Endodermal cell (in vitro differentiated cells): ENCODE results near the gene GGT5. TPM values are rescaled to one million over a fixed set of nuclear protein-coding genes. Genes with fewer than 3 reads are reported as not detected.

Source experiments
- DNase-seq: peaks from one replicate; pipeline ENCODE4 v3.0.0-alpha.2; 2017
- H3K27ac ChIP-seq: 2 replicates; pipeline ENCODE4 v1.5.1; 2013; ENCODE audit warnings: mild to moderate bottlenecking, low read depth, low read length, moderate library complexity
- H3K27me3 ChIP-seq: 2 replicates; pipeline ENCODE4 v1.6.1; 2013; ENCODE audit warnings: mild to moderate bottlenecking, low read length, moderate library complexity; ENCODE audit not compliant: insufficient read depth, control insufficient read depth, poor library complexity, severe bottlenecking
- H3K36me3 ChIP-seq: 2 replicates; pipeline ENCODE4 v1.7.0; 2013; ENCODE audit warnings: mild to moderate bottlenecking, low read length, moderate library complexity; ENCODE audit not compliant: control insufficient read depth, insufficient read depth
- H3K4me1 ChIP-seq: one replicate; pipeline ENCODE4 v1.7.0; 2013; ENCODE audit warnings: low read length; ENCODE audit not compliant: control insufficient read depth, insufficient read depth
- H3K4me3 ChIP-seq: 2 replicates; pipeline ENCODE4 v1.5.1; 2013; ENCODE audit warnings: mild to moderate bottlenecking, low read length, moderate library complexity
- H3K9ac ChIP-seq: 2 replicates; pipeline ENCODE4 v1.6.1; 2013; ENCODE audit warnings: mild to moderate bottlenecking, low read length, moderate library complexity; ENCODE audit not compliant: poor library complexity, severe bottlenecking; ENCODE audit errors: extremely low read depth
- H3K9me3 ChIP-seq: 2 replicates; pipeline ENCODE4 v1.6.1; 2013; ENCODE audit warnings: mild to moderate bottlenecking, low read length, moderate library complexity; ENCODE audit not compliant: control insufficient read depth
- H3K27ac Mint-ChIP-seq: 2 replicates; pipeline ENCODE4 v1.8.0; 2020; ENCODE audit warnings: mixed read lengths
- H3K27me3 Mint-ChIP-seq: 2 replicates; pipeline ENCODE4 v1.8.0; 2021; ENCODE audit warnings: mild to moderate bottlenecking, mixed read lengths; ENCODE audit not compliant: insufficient read depth
- H3K36me3 Mint-ChIP-seq: 2 replicates; pipeline ENCODE4 v1.8.0; 2020; ENCODE audit warnings: low read depth, mixed read lengths
- H3K4me1 Mint-ChIP-seq: 2 replicates; pipeline ENCODE4 v1.8.0; 2020; ENCODE audit warnings: mixed read lengths
- H3K4me3 Mint-ChIP-seq: 2 replicates; pipeline ENCODE4 v1.8.0; 2020; ENCODE audit warnings: mild to moderate bottlenecking, moderate library complexity, mixed read lengths
- H3K9me3 Mint-ChIP-seq: 2 replicates; pipeline ENCODE4 v1.8.0; 2020; ENCODE audit warnings: mild to moderate bottlenecking, mixed read lengths
- CTCF ChIP-seq: fragments of 200-600 bp; sonication (generic); conservative IDR thresholded peaks from 2 replicates; pipeline ENCODE4 v1.5.0; 2021; ENCODE audit warnings: antibody characterized with exemption, mild to moderate bottlenecking
- WGBS, 2 experiments: methylation state at CpG; one replicate each; pipeline versions ENCODE4 v1.1.5 to v1.1.7; 2013; ENCODE audit warnings: missing lambda C conversion rate in 2 of 2, mixed read lengths in 1 of 2; ENCODE audit not compliant: insufficient coverage in 1 of 2, insufficient read length in 1 of 2; 5-methylcytosine and 5-hydroxymethylcytosine counted together
- total RNA-seq, 2 donors: library from RNA; stranded (reverse); fragmentation: NEBNext Ultra II Directional in 1 of 2; extraction: Animal tissue kit (Norgen Biotek cat#: 25700) in 1 of 2; gene quantifications; 2 replicates in 1 of 2; 3 replicates in 1 of 2; pipeline ENCODE4 v1.2.1, GENCODE V29; 2021

GGT5 gene
- total RNA-seq, 2 donors from 2014 or later, result 0.29 TPM; not detected in 1

DNA sequence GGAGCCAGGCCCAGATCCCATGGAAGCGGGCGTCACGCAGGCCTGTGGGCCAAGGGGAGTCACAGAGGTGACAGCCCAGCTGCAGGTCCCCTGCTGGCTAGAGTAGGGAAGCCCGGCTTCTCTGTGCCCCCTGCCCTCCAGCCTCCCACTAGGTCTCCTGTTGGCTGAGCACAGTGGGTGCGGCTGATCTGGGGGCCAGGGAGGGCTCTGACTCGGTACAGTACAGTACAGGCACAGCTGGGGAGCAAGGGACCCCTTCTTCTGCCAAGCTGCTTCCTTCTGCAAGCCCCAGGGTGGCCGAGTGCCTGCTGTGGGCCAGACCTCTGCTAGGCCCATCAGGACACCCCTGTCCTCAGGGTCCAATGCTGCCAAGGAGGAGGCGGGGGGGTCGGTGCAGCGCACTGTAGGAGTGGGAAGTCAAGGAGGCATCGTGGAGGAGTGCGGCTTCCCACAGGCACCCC, 53.5 kb downstream of the GGT5 start:
- 83 to 88% methylated on average over 2 to 12 of the region's 12 CpGs for WGBS, 2 experiments
- Mint-ChIP-seq H3K36me3 (no peaks in the 10 kb centered on the region), H3K27ac (no peak overlapping the region), H3K4me1 (no peaks in the 10 kb centered on the region), H3K9me3 (peaks cover 1% of the 10 kb centered on the region), H3K4me3 (no peak overlapping the region), H3K27me3 (no peaks in the 10 kb centered on the region)
- H3K36me3 ChIP-seq, result no peaks in the 10 kb centered on the region
- no peak overlapping the region for H3K9ac ChIP-seq
- H3K27ac ChIP-seq, result no peak overlapping the region
- H3K27me3 ChIP-seq, result no peaks in the 10 kb centered on the region
- no peaks in the 10 kb centered on the region for H3K4me1 ChIP-seq
- no peaks in the 10 kb centered on the region for H3K9me3 ChIP-seq
- DNase-seq, result no peak
- no peak overlapping the region for H3K4me3 ChIP-seq
- TF ChIP-seq CTCF, result peak; percentile 57

GRCh38 chr22:24190596-24191208, 54.2 kb downstream of the GGT5 start:
- Histone ChIP-seq H3K27me3 (no peaks in the 10 kb centered on the region), H3K27ac (no peak overlapping the region), H3K4me3 (no peak overlapping the region), H3K9ac (no peak overlapping the region), H3K9me3 (no peaks in the 10 kb centered on the region), H3K4me1 (no peaks in the 10 kb centered on the region), H3K36me3 (no peaks in the 10 kb centered on the region)
- 93% methylated on average over 2 to 8 of the region's 8 CpGs for WGBS, 2 experiments
- no peak for TF ChIP-seq CTCF
- Mint-ChIP-seq H3K27ac (no peak overlapping the region), H3K4me1 (no peaks in the 10 kb centered on the region), H3K9me3 (peaks cover 1% of the 10 kb centered on the region), H3K36me3 (no peaks in the 10 kb centered on the region), H3K4me3 (no peak overlapping the region), H3K27me3 (no peaks in the 10 kb centered on the region)
- no peak for DNase-seq

DNA sequence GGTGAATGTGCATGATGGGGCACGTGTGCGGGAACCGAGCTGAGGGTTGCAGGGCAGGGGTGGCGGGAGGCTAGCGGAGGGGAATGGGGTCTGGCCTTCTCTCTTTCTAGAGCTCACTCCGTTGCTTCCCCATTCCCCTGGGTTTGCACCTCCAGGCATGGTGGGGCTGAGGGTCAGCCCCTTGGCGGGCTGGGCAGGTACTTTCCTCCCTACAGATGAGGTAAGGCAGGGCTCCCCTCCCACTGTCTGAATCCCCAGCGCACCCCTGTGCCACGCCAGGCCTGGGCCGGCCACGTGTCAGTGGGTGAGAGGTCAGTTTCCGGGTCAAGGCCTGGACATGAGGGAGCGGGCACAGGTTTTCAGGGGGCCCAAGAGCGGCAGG, 54.7 kb downstream of the GGT5 start:
- Mint-ChIP-seq H3K27me3 (no peaks in the 10 kb centered on the region), H3K4me3 (no peak overlapping the region), H3K4me1 (no peaks in the 10 kb centered on the region), H3K36me3 (no peaks in the 10 kb centered on the region), H3K9me3 (peaks cover 1% of the 10 kb centered on the region), H3K27ac (no peak overlapping the region)
- no peak for TF ChIP-seq CTCF
- Histone ChIP-seq H3K9me3 (no peaks in the 10 kb centered on the region), H3K4me1 (no peaks in the 10 kb centered on the region), H3K36me3 (no peaks in the 10 kb centered on the region), H3K9ac (no peak overlapping the region), H3K27me3 (no peaks in the 10 kb centered on the region), H3K27ac (no peak overlapping the region), H3K4me3 (no peak overlapping the region)
- no peak for DNase-seq
- 87 to 94% methylated on average over 11 to 14 of the region's 14 CpGs for WGBS, 2 experiments
